ENCODE results near the gene RAB14.

The RAB14 gene

DNA sequence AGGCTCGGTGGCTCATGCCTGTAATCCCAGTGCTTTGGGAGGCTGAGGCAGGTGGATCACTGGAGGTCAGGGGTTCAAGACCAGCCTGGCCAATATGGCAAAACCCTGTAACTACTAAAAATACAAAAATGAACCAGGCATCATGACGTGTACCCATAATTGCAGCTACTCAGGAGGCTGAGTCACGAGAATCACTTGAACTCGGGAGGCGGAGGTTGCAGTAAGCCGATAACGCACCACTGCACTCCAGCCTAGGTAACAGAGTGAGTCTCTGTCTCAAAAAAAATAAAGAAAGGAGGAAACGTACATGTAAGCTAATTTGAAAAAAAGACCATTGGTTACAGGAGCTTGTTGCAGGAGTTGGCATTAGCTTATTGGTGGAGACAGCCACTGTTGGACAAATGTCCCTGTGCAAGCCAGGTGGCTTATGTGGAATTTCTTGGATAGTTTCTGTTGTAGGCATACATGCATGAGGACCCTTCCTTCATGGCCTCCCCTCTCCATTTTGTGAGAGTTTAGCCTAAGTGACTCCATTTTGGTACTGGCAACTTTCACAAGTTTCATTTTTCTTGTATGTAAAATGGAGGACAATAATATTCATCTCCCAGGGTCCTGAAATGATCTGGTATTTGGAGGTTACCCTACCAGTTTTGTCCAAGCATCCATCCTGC, 16.8 kb upstream of the RAB14 start:
- DNase-seq, result no peak

DNA sequence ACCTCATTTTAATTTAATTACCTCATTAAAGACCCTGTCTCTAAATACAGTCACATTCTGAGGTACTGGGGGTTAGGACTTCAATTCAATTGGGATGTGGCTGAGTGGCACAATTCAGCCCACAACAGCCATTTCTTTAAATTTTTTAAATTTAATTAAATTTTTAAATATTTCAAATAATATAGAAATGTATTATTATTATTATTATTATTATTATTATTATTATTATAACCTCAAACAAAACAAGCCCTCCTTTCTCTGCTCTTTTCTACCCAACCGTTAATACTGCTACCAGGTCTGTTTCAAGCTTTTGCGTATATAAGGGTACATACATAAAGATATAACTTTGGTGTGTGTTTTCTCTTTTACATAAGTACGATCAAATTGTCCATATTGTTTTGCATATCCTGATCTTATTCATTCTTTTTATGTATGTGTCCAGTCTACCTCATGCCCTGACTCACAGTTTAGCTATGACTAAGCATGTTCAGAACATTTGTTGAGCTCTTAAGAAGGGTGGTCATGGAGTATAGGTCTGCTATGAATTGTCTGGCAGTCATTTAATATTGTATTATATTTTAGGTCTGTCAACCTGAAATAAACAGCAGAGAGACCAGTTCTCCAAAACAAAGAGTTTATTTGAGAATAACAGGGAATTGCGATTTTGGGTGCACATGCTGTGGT, 16.1 kb upstream of the RAB14 start:
- no peak for DNase-seq

DNA sequence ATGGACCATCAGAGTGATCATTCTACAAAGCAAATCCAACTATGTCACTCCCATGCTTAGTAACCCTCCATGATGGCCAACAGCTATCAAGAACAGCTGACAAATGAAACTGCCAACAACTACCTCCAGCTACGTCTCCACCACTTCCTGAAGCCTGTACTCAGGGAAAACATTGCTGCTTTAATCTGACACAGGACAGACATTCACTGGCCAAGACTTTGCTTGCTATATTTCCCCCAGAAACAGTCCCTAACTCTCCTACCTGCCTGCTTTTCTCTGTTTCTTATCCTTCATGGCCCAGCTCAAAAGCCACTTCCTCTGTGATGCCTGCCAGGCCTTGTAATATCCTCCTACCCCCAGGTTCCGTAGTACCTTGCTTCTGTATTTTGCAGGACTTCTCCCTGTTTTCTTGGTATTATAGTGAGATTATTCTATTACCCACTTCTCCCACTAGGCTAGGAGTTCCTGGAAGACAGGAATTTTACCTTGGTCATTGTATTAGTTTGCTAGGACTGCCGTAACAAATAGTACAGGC, 14.7 kb upstream of the RAB14 start:
- no peak for DNase-seq

DNA sequence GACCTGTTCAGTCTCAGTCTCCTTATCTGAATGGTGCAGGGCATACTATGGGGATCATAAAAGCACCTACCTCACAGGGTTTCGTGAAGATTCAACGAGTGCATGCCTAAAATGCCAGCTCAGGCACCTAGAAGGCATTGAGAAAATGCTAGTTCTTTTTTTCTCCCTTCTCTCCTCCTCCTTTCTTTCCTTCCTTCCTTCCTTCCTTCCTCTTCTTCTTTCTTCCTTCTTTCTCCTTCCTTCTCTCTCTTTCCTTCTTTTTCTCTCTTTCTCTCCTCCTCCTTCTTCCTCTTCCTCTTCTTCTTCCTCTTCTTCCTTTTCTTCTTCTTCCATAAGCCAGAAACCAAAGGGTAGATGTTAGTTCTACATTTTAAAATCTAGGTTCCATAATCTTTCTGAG, 12.3 kb upstream of the RAB14 start:
- DNase-seq, result no peak

DNA sequence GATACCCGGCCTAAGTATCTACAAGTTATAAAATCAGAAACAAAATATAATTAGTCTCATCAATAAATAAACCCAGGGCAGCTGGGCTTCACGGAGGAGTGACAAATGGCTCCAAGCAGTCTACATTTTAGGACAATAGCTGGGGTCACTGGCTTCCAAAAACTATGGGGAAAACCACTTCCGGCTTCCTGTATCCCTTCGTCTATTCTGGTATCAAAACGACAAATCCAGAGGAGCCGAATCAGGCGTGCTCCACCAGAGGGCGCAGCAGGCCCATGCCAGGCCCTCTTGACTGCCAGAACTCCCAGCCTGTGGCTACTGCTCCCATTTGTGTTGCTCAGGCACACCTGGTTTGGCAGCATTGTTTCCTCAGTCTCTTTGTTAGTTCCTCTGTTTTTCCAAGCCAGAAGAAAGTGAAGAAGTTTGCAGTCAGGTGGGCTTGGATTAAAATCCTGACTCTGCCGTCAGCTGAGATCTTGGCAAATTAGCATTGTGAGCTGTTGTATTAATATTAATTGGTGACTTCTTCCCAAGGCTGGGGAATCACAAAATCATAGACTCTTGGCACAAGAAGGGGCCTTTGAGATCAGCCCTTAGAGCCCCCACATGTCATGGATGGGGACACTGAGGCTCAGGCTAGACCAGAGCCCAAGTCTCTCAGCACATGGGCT, 11.6 kb upstream of the RAB14 start:
- DNase-seq, result peak; percentile 70 to 81

DNA sequence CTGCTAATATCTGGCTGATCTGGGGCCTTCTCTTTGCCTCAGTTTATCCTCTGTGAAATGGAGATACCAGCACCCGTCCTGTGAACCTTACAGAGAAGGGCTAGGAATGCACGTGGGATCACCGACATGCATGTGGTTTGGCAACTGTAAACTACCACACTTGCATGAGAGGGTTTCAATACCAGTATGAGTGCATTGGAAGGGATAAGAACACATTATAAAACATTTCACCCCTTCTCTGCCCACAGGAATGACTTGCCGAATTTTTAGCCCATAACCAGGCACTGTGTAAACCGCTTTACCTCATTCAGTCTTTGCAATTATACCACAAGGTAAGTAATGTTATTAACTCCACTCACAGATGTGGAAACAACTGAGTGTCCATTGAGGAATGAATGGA, 8.9 kb upstream of the RAB14 start:
- DNase-seq, result no peak

DNA sequence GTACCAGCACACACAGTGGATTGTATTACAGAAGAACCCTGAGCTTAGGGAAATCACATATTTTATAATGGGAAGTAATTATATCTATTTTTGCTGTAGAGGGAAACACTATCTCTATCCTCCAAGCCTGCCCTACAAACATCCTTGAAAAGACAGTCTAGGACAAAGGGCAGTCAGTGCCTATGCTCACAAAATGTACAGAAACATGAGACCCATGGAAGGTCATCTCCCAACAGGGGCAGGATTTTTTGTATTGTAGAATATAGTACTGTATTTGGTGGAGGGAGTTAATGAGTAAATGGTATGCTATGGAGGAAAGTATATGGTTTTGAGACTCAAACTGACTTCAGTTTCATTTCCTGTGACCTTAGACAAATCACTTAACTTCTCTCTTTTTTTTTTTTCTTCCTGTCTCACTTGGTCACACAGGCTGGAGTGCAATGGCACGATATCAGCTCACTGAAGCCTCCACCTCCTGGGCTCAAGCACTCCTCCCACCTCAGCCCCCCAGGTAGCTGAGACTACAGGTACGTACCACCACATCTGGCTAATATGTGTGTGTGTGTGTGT, 5.8 kb upstream of the RAB14 start:
- no peak for DNase-seq

DNA sequence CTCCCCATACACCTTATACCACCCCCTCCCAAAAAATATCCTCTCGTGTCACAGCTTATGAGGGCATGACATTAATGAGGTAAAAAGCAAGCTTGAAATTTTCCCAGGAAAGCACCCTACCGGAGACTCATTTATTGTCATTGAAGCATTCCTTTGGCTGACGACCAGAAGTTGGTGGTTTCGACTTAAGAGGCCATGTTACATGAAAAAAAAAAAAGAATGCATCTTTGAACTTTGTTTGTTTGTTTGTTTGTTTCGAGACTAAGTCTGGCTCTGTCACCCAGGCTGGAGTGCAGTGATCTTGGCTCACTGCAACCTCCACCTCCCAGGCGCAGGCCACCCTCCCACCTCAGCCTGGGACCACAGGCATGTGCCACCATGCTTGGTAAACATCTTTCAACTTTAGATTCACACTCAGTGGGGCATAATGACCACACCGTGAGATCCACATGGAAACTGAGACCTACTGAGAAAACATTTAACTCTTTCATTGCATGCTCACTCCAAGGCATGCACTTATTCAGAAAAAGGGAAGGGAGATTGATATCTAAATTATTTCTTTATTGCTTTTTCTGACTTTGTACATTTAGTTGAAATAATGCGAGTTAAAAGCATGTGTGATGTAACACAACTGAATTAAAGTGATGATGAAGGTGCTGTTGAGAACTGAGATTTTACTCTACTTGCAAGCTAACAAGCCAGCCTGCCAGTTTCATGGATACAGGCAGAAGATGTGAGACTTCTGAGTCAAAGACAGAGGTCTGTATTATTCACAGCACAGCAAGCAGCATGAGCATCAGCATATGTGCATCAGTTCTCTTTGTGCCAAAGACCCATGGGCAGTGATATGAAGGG, 5.1 kb upstream of the RAB14 start:
- no peak for DNase-seq

DNA sequence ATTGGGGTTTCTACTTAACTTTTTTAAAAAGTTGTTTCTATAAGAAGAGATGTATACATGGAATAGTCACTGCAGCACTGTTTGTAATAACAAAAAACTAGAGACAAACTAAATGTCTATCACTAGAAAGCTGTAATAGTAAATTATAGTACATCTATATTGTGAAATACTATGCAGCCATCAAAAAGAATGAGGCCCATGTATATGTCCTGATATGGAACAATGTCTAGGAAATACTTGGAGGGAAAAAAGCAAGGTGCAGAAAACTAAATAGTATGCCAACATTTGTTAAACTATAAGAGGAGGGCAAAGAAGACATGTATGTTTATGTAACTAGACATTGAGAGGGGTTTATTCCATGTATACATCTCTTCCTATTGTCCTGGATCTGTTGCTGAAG, 2.9 kb upstream of the RAB14 start:
- no peak for DNase-seq

DNA sequence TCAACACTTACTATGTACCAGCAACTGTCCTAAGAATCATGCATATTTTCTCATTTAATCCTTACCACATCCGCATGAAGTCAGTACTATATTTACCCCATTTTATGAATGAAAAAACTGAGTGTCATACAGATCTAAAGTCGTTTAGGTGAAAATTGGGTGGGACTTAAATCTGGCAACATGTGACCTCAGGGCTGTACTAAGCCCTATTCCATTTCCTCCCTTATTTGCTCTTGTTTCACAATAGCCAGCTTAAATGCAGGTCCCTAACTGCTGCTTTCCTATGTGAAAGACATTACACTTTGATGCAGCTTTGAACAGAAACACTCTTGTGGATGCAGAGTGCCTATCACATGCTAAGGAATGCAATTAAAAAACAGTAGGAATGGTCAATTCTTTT, 2.5 kb upstream of the RAB14 start:
- DNase-seq, result no peak

DNA sequence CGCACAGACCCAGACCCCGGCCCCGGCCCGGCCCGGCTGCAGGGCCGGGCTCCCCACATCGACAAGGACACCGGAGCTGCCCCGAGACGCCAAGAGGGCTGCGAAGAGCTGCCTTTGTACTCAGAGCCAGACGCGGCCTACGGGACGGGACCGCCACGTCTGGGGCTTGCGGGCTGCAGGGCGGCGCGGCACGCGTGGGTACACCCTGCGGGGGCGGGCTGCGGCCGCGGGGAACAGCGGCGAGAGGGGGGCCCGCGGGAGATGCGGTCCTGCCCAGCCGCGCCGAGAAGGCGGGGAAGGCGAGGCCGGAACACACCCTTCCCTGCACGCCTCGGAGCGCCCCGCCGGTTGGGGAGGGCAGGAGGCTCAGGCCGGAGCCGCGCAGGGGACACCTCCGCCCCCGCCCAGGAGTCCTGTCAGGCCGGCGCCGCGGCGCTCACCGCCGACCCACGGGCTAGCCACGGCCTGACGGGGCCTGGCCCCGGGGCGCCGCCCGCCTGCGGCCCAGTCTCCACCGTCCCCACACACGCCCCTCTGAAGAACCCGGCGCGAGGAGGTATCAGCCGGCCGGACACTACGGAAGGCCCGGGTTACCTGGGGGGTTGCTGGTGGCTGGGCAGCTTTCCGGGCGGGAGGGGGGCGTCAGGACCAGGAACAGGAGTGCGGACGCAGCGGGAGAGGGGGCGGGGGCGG, 478 bp downstream of the RAB14 start:
- DNase-seq, result no peak

DNA sequence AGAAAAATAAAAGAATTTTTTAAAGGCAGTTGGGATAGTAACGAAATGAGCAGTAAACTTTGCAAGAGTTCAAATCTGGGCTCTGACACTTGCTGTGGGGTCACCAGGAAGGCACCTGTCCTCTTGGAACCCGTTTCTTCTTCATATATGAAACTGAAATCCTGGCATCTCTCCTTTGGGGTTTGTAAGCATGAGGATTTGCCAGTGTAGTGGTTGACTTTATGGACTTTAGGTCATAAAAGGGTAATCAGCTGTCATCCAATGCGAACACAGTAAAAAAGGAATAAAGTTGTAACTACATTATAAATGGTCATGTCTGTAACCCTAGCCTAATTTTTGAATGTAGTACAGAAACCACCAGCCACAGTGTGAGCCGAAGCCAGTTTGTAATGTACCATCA, 1.3 kb downstream of the RAB14 start:
- DNase-seq, result no peak

DNA sequence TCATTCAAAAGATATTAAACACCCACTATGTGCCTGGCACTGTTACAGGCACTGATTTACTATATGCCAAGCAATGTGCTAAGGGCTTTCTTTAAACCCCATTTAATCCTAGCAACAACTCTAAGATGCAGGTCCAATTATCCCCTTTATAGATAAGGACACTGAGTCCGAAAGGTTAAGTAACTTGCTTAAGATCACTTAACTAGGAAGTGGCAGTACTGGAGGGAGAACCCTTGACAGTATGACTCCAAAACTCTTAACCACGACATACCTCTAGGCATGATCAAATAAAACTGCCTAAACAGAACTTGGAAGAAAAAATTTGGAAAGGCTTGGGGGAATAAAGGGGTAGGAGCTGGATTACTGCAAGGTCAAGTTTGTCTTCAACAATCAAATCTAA, 1.7 kb downstream of the RAB14 start:
- DNase-seq, result no peak

DNA sequence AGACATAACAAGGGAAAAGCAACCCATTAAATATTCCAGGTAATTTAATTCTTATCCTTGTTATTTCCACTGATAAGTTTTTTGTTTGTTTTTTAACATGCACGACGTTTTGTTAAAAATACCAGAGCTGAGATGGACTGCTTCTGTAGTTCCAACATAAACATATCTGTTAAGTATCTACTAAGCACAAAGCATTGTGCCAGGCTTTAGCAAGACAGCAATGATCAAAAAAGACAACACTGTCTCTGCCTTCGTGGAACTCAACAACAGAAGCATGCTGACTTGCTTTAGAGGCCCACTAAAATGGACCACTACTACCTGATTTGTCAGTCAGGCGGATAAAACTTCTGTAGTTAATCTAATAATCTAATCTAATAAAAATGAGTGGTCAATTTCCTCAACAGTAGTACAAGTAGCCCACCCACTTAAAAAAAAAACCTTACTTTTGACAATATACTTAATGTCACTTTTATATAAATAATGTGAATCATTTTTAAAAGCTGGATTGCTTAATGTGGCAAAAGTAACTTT, 3.1 kb downstream of the RAB14 start:
- no peak for DNase-seq

DNA sequence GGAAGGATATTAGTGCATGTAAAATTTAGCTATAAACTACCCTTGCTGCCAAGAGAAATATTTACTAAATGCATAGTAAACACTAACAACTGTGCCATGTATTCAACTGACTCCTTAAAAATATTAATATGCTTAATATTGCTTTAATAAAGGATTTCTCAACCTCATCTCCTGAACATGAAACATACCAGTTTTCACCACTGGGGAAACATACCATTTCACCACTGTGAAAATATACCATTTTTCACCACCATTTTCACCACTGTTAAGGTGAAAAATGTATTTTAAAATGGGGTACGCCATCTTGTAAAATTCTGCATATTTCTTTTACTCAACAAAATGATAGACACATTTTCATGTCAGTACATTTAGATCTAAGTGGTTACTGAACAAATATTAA, 4.5 kb downstream of the RAB14 start:
- no peak for DNase-seq

DNA sequence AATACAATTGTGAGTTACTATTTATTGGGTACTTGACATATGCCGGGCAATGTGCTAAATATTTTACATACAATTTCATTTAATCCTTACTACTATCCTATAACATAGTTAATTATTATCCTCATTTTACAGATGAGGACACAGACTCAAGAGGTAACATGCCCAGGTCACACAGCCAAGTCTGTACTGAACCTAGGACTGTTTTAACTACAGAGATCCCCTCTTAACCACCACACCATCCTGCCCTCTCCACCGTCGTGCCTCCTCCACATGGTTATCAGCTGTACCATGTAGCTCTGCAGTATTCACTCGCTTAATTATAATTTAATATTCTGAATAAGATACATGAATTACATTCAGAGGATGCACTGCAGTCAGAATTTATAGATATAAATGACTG, 5.3 kb downstream of the RAB14 start:
- DNase-seq, result peak in 1 of 2 experiments; percentile 21

DNA sequence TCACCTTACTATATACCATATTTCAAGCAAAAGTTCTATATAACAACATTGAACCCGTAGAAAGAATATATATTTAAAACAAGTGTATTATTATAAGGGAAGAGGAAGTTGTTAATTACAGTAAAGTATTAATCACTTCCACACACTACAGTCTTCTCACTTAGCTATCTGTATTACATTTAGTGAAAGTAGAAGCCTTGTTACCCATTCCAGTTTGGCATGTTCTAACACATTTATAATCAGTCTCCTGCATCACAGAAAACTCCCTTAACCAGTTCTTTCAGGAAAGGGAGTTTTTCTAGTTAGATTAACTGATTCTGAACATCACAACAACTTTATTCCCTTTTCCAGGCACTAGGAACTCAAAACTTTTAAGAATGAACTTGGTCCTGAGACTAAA, 6.9 kb downstream of the RAB14 start:
- no peak for DNase-seq

DNA sequence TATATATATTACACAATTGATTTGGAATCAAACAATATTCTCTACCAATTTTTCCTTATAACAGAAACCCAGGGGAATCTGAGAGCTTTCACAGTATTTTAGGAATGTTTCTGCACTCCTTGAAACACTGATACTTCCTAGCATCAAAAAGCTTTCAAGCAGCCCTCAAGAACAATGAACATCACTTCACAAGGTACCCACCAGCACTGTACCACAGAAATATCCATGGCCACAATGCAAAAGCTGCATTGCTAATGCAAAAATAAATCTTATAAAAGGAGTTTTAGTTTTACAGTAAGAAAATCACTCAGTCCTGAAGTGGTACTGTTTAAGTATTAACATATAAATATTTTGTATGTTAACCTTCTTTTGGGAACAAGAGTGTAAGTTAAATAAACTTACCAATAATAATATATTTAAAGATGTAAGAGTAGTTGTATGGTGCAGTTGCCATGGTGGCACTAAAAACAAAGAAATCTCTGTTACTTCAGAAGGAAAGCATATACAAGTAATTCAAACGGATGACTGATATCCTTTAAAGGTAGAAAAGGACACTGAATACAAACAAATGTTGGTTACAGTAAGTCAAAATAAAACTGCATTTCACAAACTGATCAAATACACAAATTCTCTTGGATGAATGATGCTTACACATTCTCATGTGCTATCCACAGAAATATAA, 8.6 kb downstream of the RAB14 start:
- no peak for DNase-seq

DNA sequence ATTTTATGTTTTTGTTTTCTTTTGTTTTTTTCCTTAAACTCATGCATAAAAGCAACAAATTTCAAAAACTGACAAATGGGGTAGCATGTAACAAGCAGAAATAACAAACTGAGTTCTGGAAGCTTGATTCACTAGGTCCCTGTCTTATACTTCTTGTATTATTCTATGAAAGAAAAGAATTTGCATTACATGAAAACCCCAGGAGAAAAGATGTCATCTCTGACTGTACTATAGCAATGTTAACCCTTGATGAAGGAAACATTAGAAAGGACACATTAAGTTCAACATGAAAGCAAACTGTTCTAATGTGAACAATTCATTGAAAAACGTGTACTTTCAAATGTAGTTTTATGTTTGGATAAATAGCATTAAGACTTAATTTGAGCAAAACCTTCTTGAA, 9.2 kb downstream of the RAB14 start:
- DNase-seq, result no peak

DNA sequence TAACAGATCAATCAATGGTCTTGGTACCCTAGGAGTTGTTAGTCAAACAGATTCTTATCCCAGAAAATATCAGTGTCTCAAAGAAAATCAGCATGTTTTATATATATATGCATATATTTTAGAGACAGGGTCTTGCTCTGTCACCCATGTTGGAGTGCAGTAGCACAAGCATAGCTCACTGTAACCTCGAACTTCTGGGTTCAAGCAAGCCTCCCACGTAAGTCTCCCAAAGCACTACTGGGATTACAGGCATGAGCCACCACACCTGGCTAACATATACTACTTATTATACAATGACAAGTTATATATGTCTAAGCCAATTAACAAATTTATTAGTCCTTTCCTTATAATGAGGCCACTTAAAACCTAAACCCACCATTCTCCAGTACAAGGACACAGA, 10.4 kb downstream of the RAB14 start:
- no peak for DNase-seq

DNA sequence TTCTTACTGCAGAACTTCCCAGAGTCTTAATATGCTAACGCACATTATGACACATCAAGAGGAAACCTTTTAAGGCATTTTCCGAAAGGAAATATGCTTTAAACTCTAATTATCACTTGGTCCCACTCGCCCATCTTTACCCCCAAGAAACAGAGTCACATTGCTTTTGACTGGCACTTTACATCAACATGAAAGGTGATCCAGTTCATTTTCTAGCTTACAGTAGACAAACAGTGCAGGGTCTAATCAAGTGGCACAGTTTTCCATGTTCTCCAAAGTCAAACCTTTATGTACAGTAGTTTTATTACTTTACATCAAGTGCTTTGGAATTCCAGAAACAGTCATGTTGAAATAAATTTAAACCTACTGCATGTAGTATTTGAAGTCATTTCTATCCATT, 12.0 kb downstream of the RAB14 start:
- DNase-seq, result no peak

Data from NCI-H524 (cell line).